ENCODE results near the gene SP9. TPM values are rescaled to one million over a fixed set of nuclear protein-coding genes. Genes with fewer than 3 reads are reported as not detected.
A peak's percentile ranks its signal among the peaks of the same experiment; 100 is the strongest.

The SP9 gene
- total and polyA plus RNA-seq, 9 of the 15 experiments (the other 6 are each of a cell fraction or from before 2014, with no cell fraction given): 0.04 to 0.23 (median 0.11) TPM; not detected in 3

DNA sequence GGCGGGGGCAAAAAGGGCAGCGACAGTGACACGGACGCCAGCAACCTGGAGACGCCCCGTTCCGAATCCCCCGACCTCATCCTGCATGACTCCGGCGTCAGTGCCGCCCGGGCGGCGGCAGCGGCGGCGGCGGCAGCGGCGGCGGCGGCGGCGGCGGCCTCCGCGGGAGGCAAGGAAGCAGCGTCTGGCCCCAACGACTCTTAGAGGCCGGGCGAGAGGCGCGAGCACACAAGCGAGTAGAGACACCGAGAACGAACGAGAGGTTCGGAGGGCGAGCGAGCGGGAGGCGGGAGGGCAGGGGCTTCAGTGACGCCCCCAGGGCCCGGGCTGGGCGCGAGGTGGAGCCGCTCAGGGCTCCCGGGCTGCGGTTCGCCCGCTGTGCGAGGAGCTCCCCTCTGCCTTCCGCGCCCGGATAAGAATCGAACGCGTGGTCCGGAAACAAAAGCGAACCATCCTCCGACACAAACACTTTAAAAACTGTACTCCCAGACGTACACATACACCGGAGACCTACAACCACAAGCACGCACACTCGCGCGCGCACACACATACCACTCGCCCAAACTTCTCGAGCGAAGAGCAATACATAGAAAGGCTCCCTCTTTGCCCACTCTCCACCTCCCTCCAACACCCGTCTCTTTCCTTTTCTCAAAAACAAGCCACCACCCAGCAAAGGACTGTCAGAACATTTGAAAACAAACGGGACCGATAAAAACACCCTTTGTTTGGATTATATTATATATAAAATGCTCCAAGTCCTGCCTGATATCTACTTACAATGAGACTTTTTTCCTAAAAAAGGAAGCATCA, 2.8 kb downstream of the SP9 start (continued):
- TF ChIP-seq LCOR (CRISPR knock-in tag; IDR thresholded peaks at IDR 0.05): no peak
- peak; percentile 39; the same call in 1 of the 2 replicates for TF ChIP-seq BCOR (IDR thresholded peaks at IDR 0.05)
- no peak for TF ChIP-seq ZNF518B (CRISPR knock-in tag; IDR thresholded peaks at IDR 0.05)
- no peak; the same call in 1 of the 2 replicates for TF ChIP-seq ZEB2 (IDR thresholded peaks at IDR 0.05)
- TF ChIP-seq NEUROD1 (IDR thresholded peaks at IDR 0.05; ENCODE audit: borderline replicate concordance, low read depth, low read length, partially characterized antibody): no peak
- no peak for TF ChIP-seq BRD4 (IDR thresholded peaks at IDR 0.05)
- peak; percentile 37; the same call in 1 of the 2 replicates for TF ChIP-seq MTA1 (IDR thresholded peaks at IDR 0.05; ENCODE audit: borderline replicate concordance)
- TF ChIP-seq, protein P1, sequence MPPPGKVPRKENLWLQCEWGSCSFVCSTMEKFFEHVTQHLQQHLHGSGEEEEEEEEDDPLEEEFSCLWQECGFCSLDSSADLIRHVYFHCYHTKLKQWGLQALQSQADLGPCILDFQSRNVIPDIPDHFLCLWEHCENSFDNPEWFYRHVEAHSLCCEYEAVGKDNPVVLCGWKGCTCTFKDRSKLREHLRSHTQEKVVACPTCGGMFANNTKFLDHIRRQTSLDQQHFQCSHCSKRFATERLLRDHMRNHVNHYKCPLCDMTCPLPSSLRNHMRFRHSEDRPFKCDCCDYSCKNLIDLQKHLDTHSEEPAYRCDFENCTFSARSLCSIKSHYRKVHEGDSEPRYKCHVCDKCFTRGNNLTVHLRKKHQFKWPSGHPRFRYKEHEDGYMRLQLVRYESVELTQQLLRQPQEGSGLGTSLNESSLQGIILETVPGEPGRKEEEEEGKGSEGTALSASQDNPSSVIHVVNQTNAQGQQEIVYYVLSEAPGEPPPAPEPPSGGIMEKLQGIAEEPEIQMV (tag; conservative IDR thresholded peaks at IDR 0.05; ENCODE audit: low read depth): no peak
- TF ChIP-seq, protein P2, sequence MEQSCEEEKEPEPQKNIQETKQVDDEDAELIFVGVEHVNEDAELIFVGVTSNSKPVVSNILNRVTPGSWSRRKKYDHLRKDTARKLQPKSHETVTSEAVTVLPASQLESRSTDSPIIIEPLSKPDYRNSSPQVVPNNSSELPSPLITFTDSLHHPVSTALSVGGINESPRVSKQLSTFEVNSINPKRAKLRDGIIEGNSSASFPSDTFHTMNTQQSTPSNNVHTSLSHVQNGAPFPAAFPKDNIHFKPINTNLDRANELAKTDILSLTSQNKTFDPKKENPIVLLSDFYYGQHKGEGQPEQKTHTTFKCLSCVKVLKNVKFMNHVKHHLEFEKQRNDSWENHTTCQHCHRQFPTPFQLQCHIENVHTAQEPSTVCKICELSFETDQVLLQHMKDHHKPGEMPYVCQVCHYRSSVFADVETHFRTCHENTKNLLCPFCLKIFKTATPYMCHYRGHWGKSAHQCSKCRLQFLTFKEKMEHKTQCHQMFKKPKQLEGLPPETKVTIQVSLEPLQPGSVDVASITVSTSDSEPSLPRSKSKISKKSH (CRISPR knock-in tag; IDR thresholded peaks at IDR 0.05): no peak
- TF ChIP-seq ZNF785 (CRISPR knock-in tag; IDR thresholded peaks at IDR 0.05): no peak
- TF ChIP-seq CEBPG (CRISPR knock-in tag; IDR thresholded peaks at IDR 0.05): no peak
- TF ChIP-seq CEBPG (tag; conservative IDR thresholded peaks at IDR 0.05 in 1 of 2, IDR thresholded peaks at IDR 0.05 in 1 of 2): no peak
- TF ChIP-seq EZH2 (IDR thresholded peaks at IDR 0.05; ENCODE audit: borderline replicate concordance, low read depth, low read length): peak; percentile 96
- no peak for TF ChIP-seq KLF1 (tag; IDR thresholded peaks at IDR 0.05)
- no peak for TF ChIP-seq CUX1 (CRISPR knock-in tag; IDR thresholded peaks at IDR 0.05)
- no peak for TF ChIP-seq PHTF2 (CRISPR knock-in tag; IDR thresholded peaks at IDR 0.05)
